ENCODE data around the gene AP1G1.

DNA sequence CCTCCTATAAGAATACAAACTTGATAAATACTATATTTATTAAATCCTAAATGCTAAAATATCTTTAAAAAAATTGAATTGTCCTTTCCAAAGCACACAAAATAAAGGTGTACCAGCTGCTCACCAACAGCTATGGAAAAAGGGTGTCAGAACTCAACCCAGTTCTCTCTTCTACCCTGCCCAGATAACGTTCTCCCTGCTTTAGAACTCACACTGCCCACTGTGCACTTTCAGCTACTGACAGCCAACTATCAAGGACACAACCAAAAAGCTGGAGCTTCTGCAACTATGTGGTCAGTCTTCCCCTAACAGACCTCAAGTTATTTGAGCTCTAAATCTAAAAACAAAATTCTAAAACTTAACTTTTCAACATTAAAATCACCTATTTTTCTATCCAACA, 13.7 kb downstream of the AP1G1 start:
- no peak for TF ChIP-seq POLR2A (IDR thresholded peaks at IDR 0.05)
- no peak for TF ChIP-seq CTCF (IDR thresholded peaks at IDR 0.05)
- TF ChIP-seq POLR2AphosphoS5 (IDR thresholded peaks at IDR 0.05), result no peak

Measured in breast epithelium (tissue), 3 donors.